GM23248 (cell line): ENCODE data around the gene TGFB1.

Experiments
- EZH2 ChIP-seq: fragments of 200-600 bp; sonication (generic); IDR thresholded peaks from 2 replicates; pipeline ENCODE4 v1.6.1; 2018; ENCODE audit warnings: antibody characterized with exemption, mild to moderate bottlenecking; ENCODE audit not compliant: insufficient read depth, poor library complexity, severe bottlenecking
- EZH2phosphoT487 ChIP-seq: fragments of 200-600 bp; sonication (generic); IDR thresholded peaks from 2 replicates; pipeline ENCODE4 v1.6.1; 2018; ENCODE audit warnings: antibody characterized with exemption, moderate library complexity, mild to moderate bottlenecking, low read depth; ENCODE audit not compliant: insufficient read depth

DNA sequence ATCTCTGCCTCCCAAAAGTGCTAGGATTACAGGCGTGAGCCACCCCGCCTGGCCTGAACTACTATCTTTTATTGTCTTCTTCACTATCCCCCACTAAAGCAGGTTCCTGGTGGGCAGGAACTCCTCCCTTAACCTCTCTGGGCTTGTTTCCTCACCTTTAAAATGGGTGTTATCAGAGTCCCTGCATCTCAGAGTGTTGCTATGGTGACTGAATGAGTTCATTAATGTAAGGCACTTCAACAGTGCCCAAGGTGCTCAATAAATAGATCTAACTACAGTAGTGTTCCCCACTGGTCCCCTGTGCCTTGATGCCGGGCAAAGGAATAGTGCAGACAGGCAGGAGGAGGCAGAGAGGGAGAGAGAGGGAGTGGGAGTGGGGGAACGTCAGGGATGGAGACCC lies 23.2 kb downstream of the TGFB1 start:
- TF ChIP-seq EZH2phosphoT487 (no peak), EZH2 (no peak)
